H1 (cell line): Measurements from ENCODE around the gene CUEDC1.

Experiments used
- EZH2 ChIP-seq: fragments of 200-600 bp; sonication (generic); IDR thresholded peaks from 2 replicates; pipeline ENCODE4 v1.7.1; 2012; ENCODE audit warnings: low read depth, mild to moderate bottlenecking, moderate library complexity, low read length, inconsistent platforms; ENCODE audit not compliant: severe bottlenecking
- NRF1 ChIP-seq: IDR thresholded peaks from 2 replicates; pipeline ENCODE4 v1.6.1; 2011; ENCODE audit warnings: mild to moderate bottlenecking, low read depth, low read length, improper control_type of control experiment
- RFX5 ChIP-seq: IDR thresholded peaks from 2 replicates; pipeline ENCODE4 v1.6.1; 2011; ENCODE audit warnings: low read depth, low read length, improper control_type of control experiment, borderline replicate concordance
- SP1 ChIP-seq: IDR thresholded peaks from 2 replicates; pipeline ENCODE4 v1.6.1; 2011; ENCODE audit warnings: low read depth, low read length
- TF ChIP-seq, protein P1 (sequence below), 3 experiments: IDR thresholded peaks; 1 replicate in 2 of 3; 2 replicates in 1 of 3; pipeline versions ENCODE4 v1.5.1 to v1.6.1; 2011; ENCODE audit warnings: low read length in 3 of 3, mild to moderate bottlenecking in 3 of 3, inconsistent platforms in 2 of 3, low read depth in 1 of 3, moderate library complexity in 1 of 3; ENCODE audit not compliant: insufficient read depth in 1 of 3; ENCODE audit errors: control extremely low read depth in 1 of 3

- TF ChIP-seq SP1 (no peak), EZH2 (no peak), NRF1 (no peak), RFX5 (no peak)
- TF ChIP-seq, protein P1, sequence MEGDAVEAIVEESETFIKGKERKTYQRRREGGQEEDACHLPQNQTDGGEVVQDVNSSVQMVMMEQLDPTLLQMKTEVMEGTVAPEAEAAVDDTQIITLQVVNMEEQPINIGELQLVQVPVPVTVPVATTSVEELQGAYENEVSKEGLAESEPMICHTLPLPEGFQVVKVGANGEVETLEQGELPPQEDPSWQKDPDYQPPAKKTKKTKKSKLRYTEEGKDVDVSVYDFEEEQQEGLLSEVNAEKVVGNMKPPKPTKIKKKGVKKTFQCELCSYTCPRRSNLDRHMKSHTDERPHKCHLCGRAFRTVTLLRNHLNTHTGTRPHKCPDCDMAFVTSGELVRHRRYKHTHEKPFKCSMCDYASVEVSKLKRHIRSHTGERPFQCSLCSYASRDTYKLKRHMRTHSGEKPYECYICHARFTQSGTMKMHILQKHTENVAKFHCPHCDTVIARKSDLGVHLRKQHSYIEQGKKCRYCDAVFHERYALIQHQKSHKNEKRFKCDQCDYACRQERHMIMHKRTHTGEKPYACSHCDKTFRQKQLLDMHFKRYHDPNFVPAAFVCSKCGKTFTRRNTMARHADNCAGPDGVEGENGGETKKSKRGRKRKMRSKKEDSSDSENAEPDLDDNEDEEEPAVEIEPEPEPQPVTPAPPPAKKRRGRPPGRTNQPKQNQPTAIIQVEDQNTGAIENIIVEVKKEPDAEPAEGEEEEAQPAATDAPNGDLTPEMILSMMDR (IDR thresholded peaks at IDR 0.05; ENCODE audit: control extremely low read depth in 1 of 3, insufficient read depth in 1 of 3, low read depth in 1 of 3, low read length in 3 of 3) = no peak
Measured at GRCh38 chr17:57927048-57927723, 28.0 kb downstream of the CUEDC1 start.
